Activated naive CD8-positive, alpha-beta T cell treated with anti-CD3 and anti-CD28 coated beads, Interleukin-2, amount 50 U/mL, for 24 hours (primary cell): ENCODE measurements around the gene ESX1.
"Not testable (repeated sequence)": the region's sequence is repeated elsewhere in the genome, so short reads cannot be mapped to it uniquely, and the experiment has no call there.

Source experiments
- ATAC-seq: fragments of 150-1000 bp; cut with Tn5 transposase; one replicate; pipeline ENCODE4 v1.10.0; 2021
- DNase-seq: peaks from one replicate; pipeline ENCODE4 v3.0.0; 2021
- H3K27ac Mint-ChIP-seq: one replicate; pipeline ENCODE4 v1.8.0; 2021; ENCODE audit warnings: mild to moderate bottlenecking, mixed read lengths
- H3K27me3 Mint-ChIP-seq: one replicate; pipeline ENCODE4 v1.8.0; 2021; ENCODE audit warnings: mixed read lengths
- H3K36me3 Mint-ChIP-seq: one replicate; pipeline ENCODE4 v1.8.0; 2021; ENCODE audit warnings: low read depth, mixed read lengths
- H3K4me1 Mint-ChIP-seq: one replicate; pipeline ENCODE4 v1.8.0; 2021; ENCODE audit warnings: mixed read lengths
- H3K4me3 Mint-ChIP-seq: one replicate; pipeline ENCODE4 v1.8.0; 2021; ENCODE audit warnings: mild to moderate bottlenecking, moderate library complexity, mixed read lengths
- H3K9me3 Mint-ChIP-seq: one replicate; pipeline ENCODE4 v1.8.0; 2021; ENCODE audit warnings: mixed read lengths

Gene ESX1

DNA sequence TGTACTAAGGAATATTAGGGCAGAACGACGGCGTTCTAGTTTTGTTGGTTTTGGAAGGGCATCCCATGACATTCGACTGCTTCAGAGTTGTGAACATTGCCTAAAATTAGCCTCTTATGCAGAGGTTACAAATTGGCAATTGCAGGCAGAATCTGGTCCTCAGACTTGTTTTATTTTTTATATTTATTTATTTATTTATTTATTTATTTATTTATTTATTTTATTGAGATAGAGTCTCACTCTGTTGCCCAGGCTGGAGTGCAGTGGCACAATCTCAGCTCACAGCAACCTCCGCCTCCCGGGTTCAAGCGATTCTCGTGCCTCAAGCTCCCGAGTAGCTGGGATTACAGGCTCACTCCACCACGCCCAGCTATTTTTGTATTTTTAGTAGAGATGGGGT lies 24.7 kb downstream of the ESX1 start:
- not testable (repeated sequence) for ATAC-seq, H3K4me1 Mint-ChIP-seq, H3K9me3 Mint-ChIP-seq, H3K27ac Mint-ChIP-seq, H3K36me3 Mint-ChIP-seq, DNase-seq, H3K4me3 Mint-ChIP-seq, H3K27me3 Mint-ChIP-seq

GRCh38 chrX:104211187-104211586 lies 43.5 kb downstream of the ESX1 start:
- no peaks in the 10 kb centered on the region for H3K36me3 Mint-ChIP-seq
- DNase-seq: no peak
- no peak overlapping the region for H3K4me3 Mint-ChIP-seq
- no peaks in the 10 kb centered on the region for H3K4me1 Mint-ChIP-seq
- no peaks in the 10 kb centered on the region for H3K9me3 Mint-ChIP-seq
- peaks cover 4% of the 10 kb centered on the region for H3K27me3 Mint-ChIP-seq
- ATAC-seq: no peak
- H3K27ac Mint-ChIP-seq: no peak overlapping the region

GRCh38 chrX:104205548-104205947 lies 49.2 kb downstream of the ESX1 start:
- no peaks in the 10 kb centered on the region for H3K4me1 Mint-ChIP-seq
- DNase-seq (no peak), ATAC-seq (no peak)
- H3K36me3 Mint-ChIP-seq: no peaks in the 10 kb centered on the region
- no peaks in the 10 kb centered on the region for H3K9me3 Mint-ChIP-seq
- no peak overlapping the region for H3K4me3 Mint-ChIP-seq
- no peaks in the 10 kb centered on the region for H3K27me3 Mint-ChIP-seq
- H3K27ac Mint-ChIP-seq: no peak overlapping the region
